Measurements from ENCODE around the gene RAB40B.

RAB40B gene

GRCh38 chr17:82697808-82698064 lies 762 bp downstream of the RAB40B start:
- no peak for DNase-seq
- Histone ChIP-seq H3K4me3 (ENCODE audit: low read depth, low read length) (peak overlapping the region; percentile 73), H2AK5ac (ENCODE audit: low read length) (no peak overlapping the region), H3K27ac (ENCODE audit: low read depth, low read length) (no peak overlapping the region), H4K91ac (ENCODE audit: low read depth, low read length) (no peak overlapping the region), H2BK5ac (ENCODE audit: low read depth, low read length, poor library complexity) (no peak overlapping the region), H2BK120ac (ENCODE audit: insufficient read depth, low read length, poor library complexity) (no peak overlapping the region), H3K9ac (ENCODE audit: low read length) (no peak overlapping the region), H4K8ac (ENCODE audit: low read depth, low read length) (no peak overlapping the region), H3K4ac (ENCODE audit: low read depth, low read length) (no peak overlapping the region), H3K14ac (ENCODE audit: low read length) (no peak overlapping the region), H3K9me3 (ENCODE audit: insufficient read depth, low read depth, low read length) (peaks cover 20% of the 10 kb centered on the region), H3K23ac (ENCODE audit: low read length) (no peak overlapping the region), H3K4me1 (ENCODE audit: control insufficient read depth in 1 of 2, insufficient read depth in 2 of 2, low read length in 2 of 2) (peaks cover 7 to 14% of the 10 kb centered on the region in 2 experiments), H2BK12ac (ENCODE audit: low read length) (no peak overlapping the region), H3K79me1 (ENCODE audit: low read length) (no peaks in the 10 kb centered on the region), H3K18ac (ENCODE audit: low read length) (no peak overlapping the region), H3K4me2 (ENCODE audit: low read length) (peak overlapping the region; percentile 91), H4K12ac (ENCODE audit: low read depth, low read length) (no peak overlapping the region), H3K36me3 (ENCODE audit: control insufficient read depth in 1 of 2, insufficient read depth in 2 of 2, low read length in 2 of 2) (no peaks in the 10 kb centered on the region), H2AFZ (ENCODE audit: insufficient read depth, low read length, poor library complexity) (no peak overlapping the region), H3K79me2 (ENCODE audit: control insufficient read depth, insufficient read depth, low read length, poor library complexity) (no peaks in the 10 kb centered on the region), H3K27me3 (ENCODE audit: insufficient read depth, low read length) (peaks cover 20% of the 10 kb centered on the region)
- no CpG with 5 or more reads among the region's 32 CpGs for WGBS (ENCODE audit: extremely low coverage, insufficient coverage, insufficient read length)

DNA sequence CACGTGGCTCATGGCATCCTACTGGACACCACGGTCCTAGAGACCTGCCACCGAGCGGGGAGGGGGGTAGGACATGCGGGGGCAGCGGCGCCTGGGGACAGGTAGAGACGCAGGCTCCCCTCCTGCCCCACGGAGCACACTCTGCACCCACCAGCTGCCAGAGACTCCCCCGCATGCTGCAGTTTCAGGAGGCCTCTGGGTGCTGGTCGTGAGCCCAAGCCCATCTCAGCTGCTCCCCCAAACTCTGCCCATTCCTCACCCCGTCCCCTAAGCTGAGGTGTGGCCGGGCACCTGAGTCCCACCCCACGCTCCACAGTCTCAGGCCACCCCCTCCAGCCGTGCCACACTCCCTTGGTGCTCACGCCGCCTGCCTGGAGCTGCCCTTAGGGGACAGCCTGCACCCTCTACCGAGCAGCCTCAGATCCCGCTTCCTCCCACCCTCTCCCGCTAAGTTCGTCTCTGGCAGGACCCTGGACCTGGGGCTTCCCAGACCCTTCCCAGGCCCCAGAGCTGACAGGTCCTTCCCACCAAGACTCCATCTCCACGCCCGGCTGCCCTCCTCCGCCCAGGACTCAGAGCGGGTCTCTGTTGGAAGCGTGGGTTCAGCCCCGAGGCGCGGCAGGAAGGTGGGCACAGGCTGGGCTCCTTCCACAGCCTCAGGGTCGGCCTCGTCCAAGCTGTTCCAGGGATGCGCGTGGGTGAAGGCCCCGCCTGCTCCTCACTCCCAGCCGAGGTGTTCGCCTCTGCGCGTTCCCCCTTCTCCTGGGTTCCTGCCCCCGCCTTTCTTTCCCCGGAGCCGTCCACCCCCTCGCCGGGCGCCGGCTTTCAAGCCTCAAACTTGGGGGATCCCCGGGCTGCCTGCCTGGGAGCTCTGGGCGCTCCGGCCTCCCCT lies 1.3 kb downstream of the RAB40B start:
- Histone ChIP-seq H4K8ac (ENCODE audit: low read depth, low read length) (no peak overlapping the region), H2BK5ac (ENCODE audit: low read depth, low read length, poor library complexity) (no peak overlapping the region), H3K4me2 (ENCODE audit: low read length) (peak overlapping the region; percentile 91), H3K4me3 (ENCODE audit: low read depth, low read length) (peak overlapping the region; percentile 73), H3K27ac (ENCODE audit: low read depth, low read length) (no peak overlapping the region), H3K9me3 (ENCODE audit: insufficient read depth, low read depth, low read length) (peaks cover 20% of the 10 kb centered on the region), H3K4me1 (ENCODE audit: control insufficient read depth in 1 of 2, insufficient read depth in 2 of 2, low read length in 2 of 2) (peaks cover 7 to 14% of the 10 kb centered on the region in 2 experiments), H3K9ac (ENCODE audit: low read length) (no peak overlapping the region), H3K14ac (ENCODE audit: low read length) (no peak overlapping the region), H3K4ac (ENCODE audit: low read depth, low read length) (no peak overlapping the region), H2AFZ (ENCODE audit: insufficient read depth, low read length, poor library complexity) (no peak overlapping the region), H4K12ac (ENCODE audit: low read depth, low read length) (no peak overlapping the region), H2BK120ac (ENCODE audit: insufficient read depth, low read length, poor library complexity) (no peak overlapping the region), H3K79me2 (ENCODE audit: control insufficient read depth, insufficient read depth, low read length, poor library complexity) (no peaks in the 10 kb centered on the region), H3K36me3 (ENCODE audit: control insufficient read depth in 1 of 2, insufficient read depth in 2 of 2, low read length in 2 of 2) (no peaks in the 10 kb centered on the region), H3K27me3 (ENCODE audit: insufficient read depth, low read length) (peaks cover 20% of the 10 kb centered on the region), H2BK12ac (ENCODE audit: low read length) (no peak overlapping the region), H3K79me1 (ENCODE audit: low read length) (no peaks in the 10 kb centered on the region), H4K91ac (ENCODE audit: low read depth, low read length) (no peak overlapping the region), H3K23ac (ENCODE audit: low read length) (no peak overlapping the region), H3K18ac (ENCODE audit: low read length) (no peak overlapping the region), H2AK5ac (ENCODE audit: low read length) (no peak overlapping the region)
- DNase-seq = no peak
- WGBS (ENCODE audit: extremely low coverage, insufficient coverage, insufficient read length) = no CpG with 5 or more reads among the region's 48 CpGs

GRCh38 chr17:82696259-82696658 lies 2.2 kb downstream of the RAB40B start:
- Histone ChIP-seq H3K27me3 (ENCODE audit: insufficient read depth, low read length) (peaks cover 20% of the 10 kb centered on the region), H2BK5ac (ENCODE audit: low read depth, low read length, poor library complexity) (no peak overlapping the region), H3K4me2 (ENCODE audit: low read length) (no peak overlapping the region), H3K9ac (ENCODE audit: low read length) (no peak overlapping the region), H3K79me1 (ENCODE audit: low read length) (no peaks in the 10 kb centered on the region), H2AFZ (ENCODE audit: insufficient read depth, low read length, poor library complexity) (no peak overlapping the region), H3K18ac (ENCODE audit: low read length) (no peak overlapping the region), H3K9me3 (ENCODE audit: insufficient read depth, low read depth, low read length) (peaks cover 20% of the 10 kb centered on the region), H4K8ac (ENCODE audit: low read depth, low read length) (no peak overlapping the region), H3K14ac (ENCODE audit: low read length) (no peak overlapping the region), H4K91ac (ENCODE audit: low read depth, low read length) (no peak overlapping the region), H3K4me1 (ENCODE audit: control insufficient read depth in 1 of 2, insufficient read depth in 2 of 2, low read length in 2 of 2) (peaks cover 7 to 14% of the 10 kb centered on the region in 2 experiments), H2BK12ac (ENCODE audit: low read length) (no peak overlapping the region), H3K4ac (ENCODE audit: low read depth, low read length) (no peak overlapping the region), H4K12ac (ENCODE audit: low read depth, low read length) (no peak overlapping the region), H3K36me3 (ENCODE audit: control insufficient read depth in 1 of 2, insufficient read depth in 2 of 2, low read length in 2 of 2) (no peaks in the 10 kb centered on the region), H3K23ac (ENCODE audit: low read length) (no peak overlapping the region), H3K4me3 (ENCODE audit: low read depth, low read length) (no peak overlapping the region), H2BK120ac (ENCODE audit: insufficient read depth, low read length, poor library complexity) (no peak overlapping the region), H2AK5ac (ENCODE audit: low read length) (no peak overlapping the region), H3K79me2 (ENCODE audit: control insufficient read depth, insufficient read depth, low read length, poor library complexity) (no peaks in the 10 kb centered on the region), H3K27ac (ENCODE audit: low read depth, low read length) (no peak overlapping the region)
- no peak for DNase-seq
- no CpG with 5 or more reads among the region's 17 CpGs for WGBS (ENCODE audit: extremely low coverage, insufficient coverage, insufficient read length)

- no peak overlapping the region for H2AK5ac ChIP-seq (ENCODE audit: low read length)
- DNase-seq = no peak
- no peaks in the 10 kb centered on the region for H3K36me3 ChIP-seq (ENCODE audit: control insufficient read depth in 1 of 2, insufficient read depth in 2 of 2, low read length in 2 of 2)
- no peaks in the 10 kb centered on the region for H3K79me1 ChIP-seq (ENCODE audit: low read length)
- H3K79me2 ChIP-seq (ENCODE audit: control insufficient read depth, insufficient read depth, low read length, poor library complexity) = no peaks in the 10 kb centered on the region
- H3K9ac ChIP-seq (ENCODE audit: low read length) = no peak overlapping the region
- H2BK5ac ChIP-seq (ENCODE audit: low read depth, low read length, poor library complexity) = no peak overlapping the region
- H2BK12ac ChIP-seq (ENCODE audit: low read length) = no peak overlapping the region
- no peak overlapping the region for H4K8ac ChIP-seq (ENCODE audit: low read depth, low read length)
- H3K27ac ChIP-seq (ENCODE audit: low read depth, low read length) = no peak overlapping the region
- H2AFZ ChIP-seq (ENCODE audit: insufficient read depth, low read length, poor library complexity) = no peak overlapping the region
- H3K9me3 ChIP-seq (ENCODE audit: insufficient read depth, low read depth, low read length) = peaks cover 20% of the 10 kb centered on the region
- no peak overlapping the region for H3K4me3 ChIP-seq (ENCODE audit: low read depth, low read length)
- H3K4ac ChIP-seq (ENCODE audit: low read depth, low read length) = no peak overlapping the region
- no peak overlapping the region for H4K91ac ChIP-seq (ENCODE audit: low read depth, low read length)
- H3K4me1 ChIP-seq (ENCODE audit: control insufficient read depth in 1 of 2, insufficient read depth in 2 of 2, low read length in 2 of 2) = peaks cover 7 to 14% of the 10 kb centered on the region in 2 experiments
- no CpG with 5 or more reads among the region's 2 CpGs for WGBS (ENCODE audit: extremely low coverage, insufficient coverage, insufficient read length)
- H3K18ac ChIP-seq (ENCODE audit: low read length) = no peak overlapping the region
- H3K14ac ChIP-seq (ENCODE audit: low read length) = no peak overlapping the region
- no peak overlapping the region for H3K23ac ChIP-seq (ENCODE audit: low read length)
- H2BK120ac ChIP-seq (ENCODE audit: insufficient read depth, low read length, poor library complexity) = no peak overlapping the region
- H4K12ac ChIP-seq (ENCODE audit: low read depth, low read length) = no peak overlapping the region
- no peak overlapping the region for H3K4me2 ChIP-seq (ENCODE audit: low read length)
- H3K27me3 ChIP-seq (ENCODE audit: insufficient read depth, low read length) = peaks cover 20% of the 10 kb centered on the region
These were observed 3.9 kb downstream of the RAB40B start for GRCh38 chr17:82694647-82695046.

Measured in trophoblast cell (in vitro differentiated cells and primary cell).